GM21786 (cell line): Measurements from ENCODE around the gene LHFPL5.

Source experiments
- ATAC-seq: cut with Tn5 transposase; IDR thresholded peaks from one replicate; pipeline ENCODE4 v1.9.1; 2021; ENCODE audit not compliant: unreplicated experiment

The LHFPL5 gene

DNA sequence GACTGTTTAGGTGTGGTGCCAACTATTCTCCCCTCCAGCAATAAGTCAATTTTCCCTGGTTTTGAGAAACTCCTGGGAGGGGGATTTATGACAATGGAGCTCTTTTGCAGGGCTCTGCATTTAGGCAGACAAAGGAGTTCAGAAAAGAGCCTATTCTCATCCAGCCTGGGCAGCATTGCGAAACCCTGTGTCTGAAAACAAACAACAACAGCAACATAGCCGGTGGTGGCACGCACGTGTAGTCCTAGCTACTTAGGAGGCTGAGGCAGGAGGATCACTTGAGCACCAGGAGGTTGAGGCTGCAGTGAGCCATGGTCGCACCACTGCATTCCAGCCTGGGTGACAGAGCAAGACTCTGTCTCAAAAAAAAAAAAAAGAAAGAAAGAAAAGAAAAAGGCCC lies 14.5 kb upstream of the LHFPL5 start:
- ATAC-seq: no peak

DNA sequence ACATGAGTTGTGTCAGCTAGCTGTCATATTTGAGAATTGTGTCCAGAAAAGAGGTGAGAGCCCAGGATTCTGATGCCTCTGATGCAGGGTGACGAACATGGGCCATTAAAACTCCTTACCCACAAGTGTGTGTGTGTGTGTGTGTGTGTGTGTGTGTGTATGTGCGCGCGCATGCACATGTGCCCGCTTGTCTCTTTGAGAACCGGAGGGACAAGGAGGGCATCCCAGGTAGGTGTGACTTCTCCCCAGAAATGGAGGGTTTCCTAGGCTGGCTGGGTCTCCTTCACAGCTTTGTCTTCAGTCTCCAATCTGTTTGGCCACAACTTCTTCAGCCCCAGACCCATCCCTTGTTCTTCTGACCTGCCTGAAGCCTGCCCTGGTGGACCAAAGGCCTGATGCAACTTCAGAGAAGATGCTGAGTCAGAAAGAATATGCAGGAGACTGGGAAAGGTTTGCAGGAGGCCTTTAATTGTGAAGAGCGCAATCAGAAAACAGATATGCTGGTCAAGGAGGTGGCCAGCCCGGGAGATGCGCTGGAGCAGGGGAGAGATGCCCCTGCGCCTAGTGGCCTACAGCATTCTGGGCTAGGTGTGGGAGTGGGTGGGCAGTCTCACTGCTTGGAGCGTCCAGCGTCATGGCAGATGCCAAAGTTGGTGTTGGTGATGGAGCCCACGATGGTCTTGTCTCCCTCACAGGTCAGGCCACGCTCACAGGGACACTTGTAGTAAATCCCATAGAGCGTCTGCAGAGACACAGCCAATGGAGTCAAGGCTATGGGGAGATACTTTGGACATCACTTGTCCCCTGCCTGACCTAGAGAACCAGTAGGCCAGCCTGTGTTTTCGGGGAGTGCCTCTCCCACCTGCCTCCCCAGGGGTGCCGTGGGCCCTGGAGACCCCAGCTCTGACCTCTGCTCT lies 10.4 kb upstream of the LHFPL5 start:
- no peak for ATAC-seq

DNA sequence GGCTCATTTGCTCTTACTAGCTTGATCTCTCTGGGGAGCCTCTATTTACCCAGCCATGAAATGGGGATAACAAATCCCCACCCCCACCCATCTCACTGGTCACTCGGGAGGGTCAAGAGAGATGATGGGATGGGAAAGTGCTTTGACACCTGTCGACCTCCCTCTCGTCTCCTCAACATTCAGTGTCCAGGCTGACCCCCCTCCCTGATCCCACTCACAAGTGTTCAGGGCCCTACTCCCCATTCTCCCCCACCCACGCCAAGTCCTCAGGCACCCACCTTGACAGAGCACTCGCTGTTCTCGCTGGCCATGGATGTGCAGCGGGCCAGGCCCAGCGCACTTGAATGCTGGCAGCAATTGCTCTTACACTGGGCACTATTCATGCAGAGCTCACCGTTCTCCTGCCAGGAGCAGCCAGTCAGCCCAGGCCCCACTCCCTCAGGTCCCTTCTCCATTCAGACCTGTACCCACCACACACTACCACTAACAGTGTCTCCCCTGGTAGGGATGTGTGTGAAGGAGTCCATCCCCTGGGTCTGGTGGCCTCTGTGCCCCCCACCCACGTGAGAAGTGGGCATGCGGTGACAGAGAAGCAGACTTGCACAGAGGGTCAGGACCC lies 9.6 kb upstream of the LHFPL5 start:
- no peak for ATAC-seq

DNA sequence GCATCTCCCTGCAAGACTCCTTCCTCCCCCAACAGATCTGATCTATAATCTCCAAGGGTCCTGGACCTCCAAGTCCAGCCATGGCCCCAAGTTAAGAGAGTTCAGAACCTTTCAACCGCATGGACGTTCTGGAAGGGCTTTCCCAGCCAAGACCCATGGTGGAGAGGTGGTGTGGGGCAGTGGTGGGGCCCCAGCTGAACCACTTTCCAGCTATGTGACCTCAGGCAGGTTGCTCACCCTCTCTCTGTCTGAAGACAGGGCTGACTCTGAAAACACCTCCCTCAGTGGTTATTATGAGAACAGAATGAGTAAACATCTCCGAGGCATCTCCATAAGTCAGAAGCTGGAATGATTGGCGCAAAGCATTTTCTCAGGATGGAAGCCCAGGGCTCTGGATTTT lies 8.9 kb upstream of the LHFPL5 start:
- ATAC-seq: no peak

DNA sequence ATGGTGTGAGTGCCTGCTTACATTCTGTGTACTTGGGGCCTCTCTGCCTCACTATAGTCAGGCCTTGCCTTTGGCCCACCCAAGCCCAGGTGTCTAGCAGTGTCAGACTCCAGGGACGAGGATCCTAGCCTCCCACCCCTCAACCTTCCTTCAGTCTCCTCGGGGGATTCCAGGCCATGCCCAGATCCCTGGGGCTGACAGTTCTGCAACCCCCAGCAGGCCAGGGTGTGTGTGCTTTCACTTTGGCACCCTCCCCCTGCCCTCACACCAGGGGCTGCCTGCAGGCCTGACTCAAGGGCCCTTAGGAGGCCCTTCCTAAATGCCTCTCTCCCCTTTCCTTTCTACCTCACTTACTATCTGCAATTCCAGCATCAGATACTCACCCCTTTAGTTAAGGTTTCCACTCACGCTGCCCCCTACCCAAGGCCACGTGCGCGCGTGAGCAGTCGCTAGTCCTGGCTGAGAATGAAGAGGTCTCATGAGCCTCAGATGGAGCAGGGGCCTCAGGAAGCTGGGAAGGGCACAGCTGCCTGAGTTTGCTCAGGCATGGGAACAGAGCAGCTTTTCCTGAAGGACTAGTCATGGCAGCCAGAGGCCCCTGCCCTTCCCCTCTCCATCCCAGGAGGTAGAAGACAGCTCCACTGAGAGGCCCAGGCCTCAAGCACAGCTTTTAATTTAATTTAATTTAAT lies 7.2 kb upstream of the LHFPL5 start:
- ATAC-seq: no peak

DNA sequence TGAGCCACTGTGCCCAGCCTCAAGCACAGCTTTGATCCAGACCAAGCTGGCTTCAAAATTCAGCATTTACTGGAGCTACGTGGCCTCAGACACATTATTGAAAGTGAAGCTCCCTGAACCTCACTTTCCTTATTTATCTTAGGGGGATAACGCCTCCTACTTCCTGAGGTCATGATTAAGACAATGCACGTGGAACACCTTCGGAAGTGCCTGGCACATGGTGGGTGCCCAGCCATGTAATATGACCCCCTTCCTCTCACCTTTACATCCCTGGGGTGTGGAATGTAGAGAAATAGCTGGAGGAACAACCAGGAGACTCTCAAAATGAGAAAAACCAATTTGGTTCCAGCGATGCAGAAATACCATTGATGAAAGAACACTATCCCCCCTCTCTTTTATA lies 6.4 kb upstream of the LHFPL5 start:
- no peak for ATAC-seq

DNA sequence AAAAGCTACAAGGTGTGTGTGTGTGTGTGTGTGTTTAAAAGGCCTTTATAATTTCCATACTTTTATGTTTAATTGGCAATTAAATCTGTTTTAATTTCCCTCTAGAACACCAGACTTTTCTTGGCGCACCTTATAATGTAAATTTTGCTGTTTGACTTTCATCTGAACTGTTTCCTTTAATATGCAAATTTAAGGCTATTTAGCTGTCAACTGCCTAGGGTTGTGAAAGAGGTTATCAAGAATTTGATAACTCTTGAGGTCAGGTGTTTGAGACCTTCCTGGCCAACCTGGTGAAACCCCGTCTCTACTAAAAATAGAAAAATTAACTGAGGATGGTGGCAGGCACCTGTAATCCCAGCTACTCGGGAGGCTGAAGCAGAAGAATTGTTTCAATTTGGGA lies 4.0 kb upstream of the LHFPL5 start:
- ATAC-seq: no peak

DNA sequence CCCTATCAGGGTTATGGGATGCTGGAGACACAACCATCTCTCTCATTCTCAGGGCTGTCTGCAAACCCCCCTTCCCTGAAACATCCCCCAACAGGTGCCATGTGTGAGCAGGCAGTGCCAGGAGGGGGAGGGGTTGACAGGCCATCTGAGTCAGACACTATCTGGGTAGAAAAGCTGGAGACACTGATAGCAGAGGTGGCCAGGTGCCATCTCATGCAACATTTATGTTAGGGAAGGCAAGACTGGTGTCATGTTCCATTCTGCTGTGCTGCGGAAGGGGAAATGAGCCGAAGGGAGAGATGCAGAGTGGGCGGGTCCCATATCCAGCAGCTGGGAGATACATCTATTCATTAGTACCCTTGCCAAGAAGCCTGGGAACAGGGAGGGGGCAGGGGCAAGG lies 3.5 kb downstream of the LHFPL5 start:
- no peak for ATAC-seq

DNA sequence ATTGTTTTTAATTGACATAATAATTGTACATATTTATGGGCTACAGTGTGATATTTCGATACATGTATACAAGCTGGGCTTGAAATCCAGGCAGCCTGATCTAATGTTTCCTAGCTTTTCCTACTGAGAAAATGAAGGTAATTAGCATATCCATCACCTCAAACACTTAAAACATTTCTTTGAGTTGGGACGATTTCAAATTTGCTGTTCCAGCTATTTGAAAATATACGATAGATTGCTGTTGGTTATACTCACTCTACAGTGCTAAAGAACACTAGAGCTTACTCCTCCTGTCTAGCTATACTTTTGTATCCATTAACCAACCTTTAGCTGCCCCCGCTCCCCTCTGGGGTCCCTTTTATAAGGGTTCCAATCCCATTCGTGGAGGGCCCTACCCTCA lies 4.7 kb downstream of the LHFPL5 start:
- ATAC-seq: no peak

DNA sequence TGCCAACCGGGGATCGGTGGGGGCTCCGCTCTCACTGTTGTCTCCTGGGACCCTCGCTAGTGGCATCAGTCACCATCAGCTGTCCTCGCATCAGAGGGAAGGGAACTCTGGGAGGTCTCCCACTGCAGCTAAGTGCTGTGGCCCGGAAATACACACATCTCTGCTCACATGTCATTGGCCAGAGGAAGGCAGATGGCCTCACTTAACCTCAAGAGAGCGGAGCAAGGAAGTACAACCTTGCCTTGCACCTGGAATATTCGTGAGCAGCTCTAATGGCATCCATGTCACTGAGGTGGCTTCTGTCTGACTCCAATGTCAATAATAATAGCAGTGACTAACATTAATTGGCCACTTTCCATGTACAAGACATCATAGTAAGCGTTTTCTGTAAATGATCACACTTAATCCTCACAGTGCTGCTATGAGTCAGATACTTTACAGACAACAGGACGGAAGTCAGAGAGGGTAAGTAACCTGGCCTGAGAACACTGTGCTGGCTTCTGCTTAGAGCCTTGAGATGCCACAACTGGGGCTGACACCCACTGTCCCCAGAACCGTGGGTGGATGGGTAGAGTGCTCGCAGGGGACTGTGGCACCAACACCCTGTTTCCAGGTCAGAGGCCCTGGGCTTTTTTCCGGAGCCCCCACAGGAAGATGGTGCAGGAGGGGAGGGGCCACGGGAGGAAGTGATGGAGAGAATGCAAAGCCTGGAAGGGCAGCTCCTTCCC lies 6.0 kb downstream of the LHFPL5 start:
- ATAC-seq: no peak

DNA sequence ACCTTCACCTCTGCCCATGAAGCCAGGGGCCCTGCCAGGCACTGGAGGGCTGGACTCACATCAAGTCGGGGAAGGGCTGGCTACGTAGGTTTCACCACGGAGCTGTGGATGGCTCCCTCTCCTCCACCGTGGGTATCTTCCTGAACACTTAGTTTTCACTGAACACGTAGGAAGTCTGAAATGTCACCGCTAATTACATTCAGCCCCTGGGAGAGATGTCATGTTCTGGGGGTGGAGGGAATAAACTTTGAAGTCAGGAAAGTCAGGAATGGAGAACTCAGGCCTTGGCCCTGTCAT lies 6.5 kb downstream of the LHFPL5 start:
- ATAC-seq: no peak

DNA sequence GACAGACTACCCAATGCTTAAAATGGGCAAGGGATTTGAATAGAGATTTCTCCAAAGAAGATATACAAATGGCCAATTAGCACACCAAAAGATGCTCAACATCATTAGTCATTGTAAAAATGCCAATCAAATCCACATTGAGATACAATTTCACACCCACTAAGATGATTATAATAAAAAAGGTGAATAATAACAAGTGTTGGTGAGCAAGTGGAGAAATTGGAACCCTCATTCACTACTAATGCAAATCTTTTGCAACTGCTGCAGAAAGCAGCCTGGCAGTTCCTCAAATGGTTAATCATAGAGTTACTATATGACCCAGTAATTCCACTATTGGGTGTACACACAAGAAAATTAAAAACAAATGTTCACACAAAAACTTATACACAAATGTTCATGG lies 12.4 kb downstream of the LHFPL5 start:
- ATAC-seq: no peak

DNA sequence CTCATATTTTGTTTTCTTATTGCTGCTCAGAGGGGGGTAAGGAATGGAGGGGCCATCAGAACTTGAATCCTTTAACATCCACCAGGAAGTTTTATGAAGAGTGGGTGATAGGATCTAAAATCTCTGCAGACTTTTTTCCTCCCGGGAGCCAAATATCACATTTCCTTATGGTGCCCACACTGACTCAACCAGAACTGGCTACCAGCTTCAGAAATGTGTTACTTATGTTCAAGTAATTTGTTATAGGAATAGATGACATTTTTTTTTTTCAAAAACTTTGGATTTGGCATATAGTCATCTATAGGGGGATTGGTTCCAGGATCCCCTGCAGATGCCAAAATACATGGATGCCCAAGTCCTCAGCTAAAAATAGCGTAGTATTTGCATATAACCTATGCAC lies 18.4 kb downstream of the LHFPL5 start:
- no peak for ATAC-seq

DNA sequence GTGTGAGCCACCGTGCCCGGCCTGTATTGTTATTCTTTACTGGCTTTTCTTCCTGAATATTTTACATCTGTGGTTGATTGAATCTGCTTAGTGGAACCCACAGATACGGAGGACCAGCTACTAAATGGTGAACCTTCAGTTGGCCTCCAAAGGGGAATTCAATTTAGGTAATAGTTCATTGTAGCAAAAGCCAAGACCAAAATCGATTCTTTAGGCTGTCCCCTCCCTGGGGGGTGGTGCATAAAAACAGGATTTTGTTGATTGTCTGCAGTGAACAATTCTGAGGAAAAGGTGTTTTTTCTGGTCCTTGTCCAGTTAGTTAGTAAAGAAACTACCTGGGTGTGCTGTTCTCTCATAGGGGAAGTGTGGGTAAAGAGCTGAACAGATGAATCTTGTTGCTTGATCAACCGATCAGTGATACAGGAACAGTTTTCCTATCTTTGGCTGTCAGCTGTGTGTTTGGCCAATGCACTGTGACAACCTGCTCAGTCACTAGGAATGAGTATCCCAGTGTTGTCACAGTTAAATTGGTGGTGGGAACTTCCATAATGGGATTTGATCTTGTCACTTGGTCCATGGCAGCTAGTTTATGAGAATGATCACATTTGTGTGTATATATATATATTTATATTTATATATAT lies 19.5 kb downstream of the LHFPL5 start:
- ATAC-seq: no peak

DNA sequence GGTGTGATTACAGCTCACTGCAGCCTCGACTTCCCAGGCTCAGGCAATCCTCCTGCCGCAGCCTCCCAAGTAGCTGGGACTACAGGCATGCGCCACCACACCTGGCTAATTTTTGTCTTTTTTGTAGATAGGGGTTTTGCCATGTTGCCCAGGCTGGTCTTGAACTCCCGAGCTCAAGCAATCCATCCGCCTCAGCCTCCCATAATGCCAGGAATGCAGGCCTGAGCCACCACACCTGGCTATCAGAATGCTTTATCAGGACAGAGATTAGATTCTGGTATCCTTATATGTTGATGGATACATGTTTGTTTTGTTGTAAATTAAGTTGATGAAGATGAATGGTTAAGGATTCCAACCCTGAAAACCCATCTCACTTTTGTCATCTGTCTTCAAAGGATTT lies 24.2 kb downstream of the LHFPL5 start:
- no peak for ATAC-seq

DNA sequence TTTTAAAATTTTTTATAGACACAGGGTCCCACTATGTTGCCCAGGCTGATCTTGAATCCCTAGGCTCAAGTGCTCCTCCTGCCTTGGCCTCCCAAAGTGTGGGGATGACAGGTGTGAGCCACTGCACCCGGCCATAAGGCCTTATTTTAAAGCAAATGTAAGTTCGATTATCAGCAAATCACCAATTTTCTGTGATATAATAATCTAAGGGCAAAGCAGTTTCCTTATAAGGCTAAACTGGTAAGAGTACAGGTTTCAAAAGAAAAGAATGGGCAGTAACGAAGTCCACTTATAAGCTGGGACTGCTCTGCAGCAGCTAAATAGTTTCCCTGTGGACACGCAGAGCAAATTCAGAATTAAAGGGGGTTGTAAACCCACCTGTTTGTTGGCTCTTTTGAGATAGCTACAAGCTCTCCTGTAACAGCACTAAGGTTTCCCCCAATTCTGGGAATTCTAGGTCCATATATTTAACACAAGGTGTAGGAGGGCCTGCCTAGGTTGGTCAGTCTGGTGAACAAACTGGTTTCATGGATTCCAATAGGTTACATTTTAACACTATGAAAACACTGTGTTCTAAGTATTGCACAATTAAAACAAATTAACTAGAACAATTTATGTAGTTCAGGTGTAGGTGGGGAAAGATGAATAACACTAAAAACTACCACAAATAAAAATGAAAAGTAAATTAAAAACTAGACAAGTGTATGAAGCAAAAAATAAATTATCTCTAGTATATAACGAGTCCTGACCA lies 26.3 kb downstream of the LHFPL5 start:
- ATAC-seq: no peak

DNA sequence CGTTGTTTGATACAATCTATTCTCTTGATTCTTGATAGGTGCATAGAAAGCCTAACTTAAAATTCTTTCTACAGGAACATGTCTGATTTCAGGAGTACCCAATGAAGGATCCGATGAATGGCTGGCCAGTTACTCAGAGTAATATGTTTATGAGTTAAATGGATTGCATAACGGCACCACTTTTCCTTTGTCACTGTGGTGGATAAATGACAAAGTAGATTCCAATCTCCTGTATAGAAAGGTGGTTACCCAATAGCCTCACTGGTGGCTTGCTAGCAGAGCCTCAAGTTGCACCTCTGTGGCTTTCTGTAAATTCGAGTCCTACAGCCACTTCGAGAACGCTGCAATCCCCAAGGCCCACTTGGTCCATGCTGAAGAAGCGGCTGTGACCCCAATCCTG lies 28.4 kb downstream of the LHFPL5 start:
- no peak for ATAC-seq

DNA sequence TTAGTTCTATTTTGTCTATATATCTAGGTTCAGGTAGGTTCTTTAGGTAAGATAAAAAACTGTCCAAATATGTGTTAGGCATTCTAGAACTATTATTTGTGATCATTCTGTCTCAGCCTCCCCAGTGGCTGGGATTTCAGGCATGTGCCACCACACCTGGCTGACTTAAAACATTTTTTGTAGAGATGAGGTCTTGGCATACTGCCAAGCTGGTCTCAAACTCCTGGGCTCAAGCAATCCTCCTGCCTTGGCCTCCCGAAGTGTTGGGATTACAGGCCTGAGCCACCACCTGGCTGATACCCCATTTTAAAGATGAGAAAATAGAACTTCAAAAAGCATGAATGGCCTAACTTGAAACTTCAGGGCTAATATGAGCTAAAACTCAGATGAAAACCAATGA lies 33.9 kb downstream of the LHFPL5 start:
- no peak for ATAC-seq

DNA sequence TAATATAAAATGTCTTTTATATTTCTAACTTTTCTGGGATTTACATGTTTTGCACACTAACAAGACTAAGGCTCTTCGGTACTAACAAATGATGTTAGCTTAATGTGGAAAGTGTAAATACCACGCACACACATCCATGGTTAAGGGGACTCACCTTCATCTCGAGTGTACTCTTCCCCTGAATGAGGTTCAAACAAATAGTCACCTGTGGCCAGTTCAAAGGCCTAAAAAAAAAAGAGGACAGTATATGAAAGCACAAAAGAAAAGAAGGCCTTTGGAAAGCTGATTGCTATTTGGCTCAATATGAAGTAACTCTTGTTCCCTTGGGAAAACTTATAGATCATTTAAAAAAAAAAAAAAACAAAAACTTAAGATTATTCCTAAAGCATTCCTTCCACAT lies 37.2 kb downstream of the LHFPL5 start:
- ATAC-seq: no peak

DNA sequence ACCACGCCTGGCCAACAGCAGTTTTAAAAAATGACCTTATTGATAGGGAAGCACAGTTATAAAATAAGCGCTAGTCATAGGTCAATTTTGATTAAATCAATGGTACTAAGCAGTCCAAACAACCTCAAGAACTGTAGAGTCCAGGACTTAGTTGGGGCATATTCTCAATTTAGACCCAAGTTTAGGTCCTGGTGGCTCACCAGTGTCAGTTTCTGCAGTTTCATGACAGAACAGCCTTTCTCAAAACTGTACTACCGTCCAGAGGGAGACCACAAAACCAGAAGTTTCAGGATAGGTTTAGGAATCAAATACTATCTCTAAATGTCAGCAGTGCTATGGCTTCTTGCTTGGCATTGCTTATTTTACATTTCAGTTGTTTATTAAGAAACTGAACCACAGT lies 39.1 kb downstream of the LHFPL5 start:
- no peak for ATAC-seq
